ENCODE results near the gene ASCL3. TPM values are rescaled to one million over a fixed set of nuclear protein-coding genes. Genes with fewer than 3 reads are reported as not detected.
"Not testable (repeated sequence)": the region's sequence is repeated elsewhere in the genome, so short reads cannot be mapped to it uniquely, and the experiment has no call there.

ASCL3 gene, protein sequence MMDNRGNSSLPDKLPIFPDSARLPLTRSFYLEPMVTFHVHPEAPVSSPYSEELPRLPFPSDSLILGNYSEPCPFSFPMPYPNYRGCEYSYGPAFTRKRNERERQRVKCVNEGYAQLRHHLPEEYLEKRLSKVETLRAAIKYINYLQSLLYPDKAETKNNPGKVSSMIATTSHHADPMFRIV
- total RNA-seq, result not detected

DNA sequence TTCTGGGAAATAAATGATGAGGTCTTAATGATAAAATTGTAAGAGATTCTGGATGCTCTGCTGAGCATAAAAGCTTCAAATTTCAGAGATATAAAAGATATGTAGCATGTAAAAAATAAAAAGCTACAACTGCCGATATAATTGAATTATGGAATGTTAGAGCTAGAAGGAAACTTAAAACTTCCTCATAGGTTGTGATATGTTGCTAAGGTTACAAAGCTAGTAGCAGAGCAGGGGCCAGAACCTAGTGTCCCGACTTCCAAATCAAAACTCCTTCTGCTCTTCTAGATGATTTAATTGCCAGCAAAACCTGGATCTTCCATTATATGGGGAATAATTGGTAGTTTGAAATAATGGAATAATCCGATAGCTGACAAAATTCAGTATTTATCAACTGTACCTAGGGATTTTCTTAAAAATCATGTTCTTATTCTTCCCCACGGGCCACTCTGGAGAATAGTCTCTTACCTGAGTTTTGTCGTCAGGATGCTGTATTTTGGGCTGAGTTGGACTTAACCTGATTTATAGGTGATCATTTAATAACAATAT, at the start of gene ASCL3:
Gene ASCL3, minus strand, starts transcription at position 499 of the 549 bp plus-strand sequence. CDS start 4,855 bp downstream, outside the sequence.
- H3K4me3 ChIP-seq, result no peak within 1 kb of the TSS
- H3K27ac ChIP-seq, result no peak within 1 kb of the TSS
- TF ChIP-seq POLR2A (IDR thresholded peaks at IDR 0.05), result no peak
- TF ChIP-seq EP300 (IDR thresholded peaks at IDR 0.05), result no peak
- TF ChIP-seq, protein P1, sequence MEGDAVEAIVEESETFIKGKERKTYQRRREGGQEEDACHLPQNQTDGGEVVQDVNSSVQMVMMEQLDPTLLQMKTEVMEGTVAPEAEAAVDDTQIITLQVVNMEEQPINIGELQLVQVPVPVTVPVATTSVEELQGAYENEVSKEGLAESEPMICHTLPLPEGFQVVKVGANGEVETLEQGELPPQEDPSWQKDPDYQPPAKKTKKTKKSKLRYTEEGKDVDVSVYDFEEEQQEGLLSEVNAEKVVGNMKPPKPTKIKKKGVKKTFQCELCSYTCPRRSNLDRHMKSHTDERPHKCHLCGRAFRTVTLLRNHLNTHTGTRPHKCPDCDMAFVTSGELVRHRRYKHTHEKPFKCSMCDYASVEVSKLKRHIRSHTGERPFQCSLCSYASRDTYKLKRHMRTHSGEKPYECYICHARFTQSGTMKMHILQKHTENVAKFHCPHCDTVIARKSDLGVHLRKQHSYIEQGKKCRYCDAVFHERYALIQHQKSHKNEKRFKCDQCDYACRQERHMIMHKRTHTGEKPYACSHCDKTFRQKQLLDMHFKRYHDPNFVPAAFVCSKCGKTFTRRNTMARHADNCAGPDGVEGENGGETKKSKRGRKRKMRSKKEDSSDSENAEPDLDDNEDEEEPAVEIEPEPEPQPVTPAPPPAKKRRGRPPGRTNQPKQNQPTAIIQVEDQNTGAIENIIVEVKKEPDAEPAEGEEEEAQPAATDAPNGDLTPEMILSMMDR (IDR thresholded peaks at IDR 0.05), result no peak
- no peak for TF ChIP-seq POLR2AphosphoS5 (IDR thresholded peaks at IDR 0.05)
- no peak for DNase-seq (ENCODE audit: low spot score in 2 of 2)
- H3K27me3 ChIP-seq, result no peaks in the 10 kb centered on the region
- peaks cover 7% of the 10 kb centered on the region for H3K36me3 ChIP-seq
- H3K4me1 ChIP-seq, result no peaks in the 10 kb centered on the region
- H3K9me3 ChIP-seq, result no peaks in the 10 kb centered on the region
- WGBS, result 69% methylated on average over 5 of the region's 5 CpGs

DNA sequence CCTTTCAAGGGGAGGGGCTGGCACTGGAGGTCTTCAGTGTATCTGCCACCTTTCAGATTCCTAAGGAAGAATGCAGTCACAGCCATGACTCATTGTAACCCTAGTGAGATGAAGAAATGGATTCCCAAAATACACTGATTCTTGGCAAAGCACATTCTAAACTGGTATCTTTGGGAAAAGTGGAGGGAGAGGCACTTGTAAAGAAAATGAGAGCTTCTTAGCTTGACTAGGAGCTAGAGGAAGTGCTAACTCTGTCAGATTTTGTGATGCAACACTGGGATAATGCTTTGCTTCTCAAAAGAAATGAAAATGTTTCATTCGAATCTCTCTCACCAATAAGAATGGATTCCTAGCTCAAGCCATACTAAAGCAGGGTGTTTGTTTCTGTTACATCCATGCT, 46.6 kb upstream of the ASCL3 start:
- H3K36me3 ChIP-seq, result no peaks in the 10 kb centered on the region
- no peaks in the 10 kb centered on the region for H3K9me3 ChIP-seq
- no peak overlapping the region for H3K27ac ChIP-seq
- no peaks in the 10 kb centered on the region for H3K4me1 ChIP-seq
- H3K27me3 ChIP-seq, result no peaks in the 10 kb centered on the region
- no peak for DNase-seq (ENCODE audit: low spot score in 2 of 2)
- 76% methylated on average over 1 of the region's 1 CpG for WGBS
- no peak overlapping the region for H3K4me3 ChIP-seq
- TF ChIP-seq, protein P1 (IDR thresholded peaks at IDR 0.05), result no peak
- TF ChIP-seq POLR2AphosphoS5 (IDR thresholded peaks at IDR 0.05) (no peak), EP300 (IDR thresholded peaks at IDR 0.05) (no peak), POLR2A (IDR thresholded peaks at IDR 0.05) (no peak)

DNA sequence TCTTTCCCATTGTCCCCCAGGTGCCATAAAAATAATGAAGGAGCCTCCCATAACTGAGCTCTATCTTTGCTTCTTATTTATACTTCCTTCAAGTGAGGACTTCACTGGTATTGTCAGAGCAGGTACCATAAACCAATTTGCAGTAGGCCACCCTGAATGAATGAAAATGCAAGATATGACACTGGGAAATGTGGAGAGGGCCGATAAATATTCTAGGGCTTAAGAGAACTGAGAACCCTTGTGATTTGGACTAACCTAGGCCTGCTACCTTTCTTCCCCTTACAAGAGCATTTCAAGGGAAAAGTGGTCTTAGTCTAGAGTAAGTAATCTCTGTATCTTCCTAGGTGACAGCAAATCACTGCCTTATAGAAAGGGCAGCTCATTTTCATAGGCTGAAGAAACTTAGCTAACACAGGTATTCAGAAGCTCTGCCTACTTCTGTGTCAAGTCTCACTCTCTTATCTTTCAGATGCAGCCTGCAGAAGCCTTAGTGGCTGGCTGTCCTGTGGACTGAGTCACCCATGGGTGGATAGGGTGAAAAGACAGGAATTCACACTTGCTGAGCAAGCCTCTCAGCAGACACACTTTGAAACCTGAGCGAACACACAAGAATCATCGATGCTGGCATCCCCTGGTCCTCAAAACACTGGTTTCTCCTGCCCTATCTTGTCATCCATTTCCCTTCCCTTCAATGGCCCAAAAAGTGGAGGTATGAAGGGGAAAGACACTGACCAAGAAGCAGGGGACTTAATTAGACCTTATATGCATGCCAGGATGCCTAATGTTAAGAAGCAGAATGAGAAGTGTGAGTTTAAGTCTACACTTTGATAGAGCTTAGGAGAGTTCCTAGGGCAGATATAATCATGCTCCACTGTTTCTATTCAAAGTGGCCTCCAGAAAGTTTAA, 45.8 kb upstream of the ASCL3 start:
- Histone ChIP-seq H3K4me1 (no peaks in the 10 kb centered on the region), H3K27ac (no peak overlapping the region), H3K9me3 (no peaks in the 10 kb centered on the region), H3K27me3 (no peaks in the 10 kb centered on the region), H3K36me3 (no peaks in the 10 kb centered on the region), H3K4me3 (no peak overlapping the region)
- TF ChIP-seq POLR2AphosphoS5 (IDR thresholded peaks at IDR 0.05) (no peak), EP300 (IDR thresholded peaks at IDR 0.05) (no peak), POLR2A (IDR thresholded peaks at IDR 0.05) (no peak)
- TF ChIP-seq, protein P1 (IDR thresholded peaks at IDR 0.05), result no peak
- DNase-seq (ENCODE audit: low spot score in 2 of 2), result no peak
- 56% methylated on average over 3 of the region's 3 CpGs for WGBS

DNA sequence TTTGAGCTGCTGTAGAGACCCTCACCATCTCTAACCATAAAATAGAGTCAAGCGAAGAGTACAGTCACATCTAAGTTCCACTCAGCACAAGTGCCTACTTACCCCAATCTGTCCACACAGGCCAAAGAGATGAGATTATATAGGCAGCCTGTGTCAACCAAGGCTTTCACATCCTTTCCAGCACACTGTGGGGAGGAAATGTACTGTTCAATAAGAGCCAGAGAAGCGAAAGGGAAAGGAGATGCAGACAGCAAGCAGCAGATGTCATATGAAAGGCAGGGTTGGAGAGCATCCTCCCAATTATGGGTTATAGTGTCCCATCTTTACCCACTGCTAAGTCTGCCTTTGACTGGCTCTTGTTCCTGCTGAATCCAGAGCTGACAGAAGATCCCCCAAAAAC, 44.6 kb upstream of the ASCL3 start:
- H3K4me1 ChIP-seq, result no peaks in the 10 kb centered on the region
- no peak overlapping the region for H3K4me3 ChIP-seq
- H3K9me3 ChIP-seq, result no peaks in the 10 kb centered on the region
- H3K36me3 ChIP-seq, result no peaks in the 10 kb centered on the region
- WGBS, result 85% methylated on average over 2 of the region's 2 CpGs
- no peak overlapping the region for H3K27ac ChIP-seq
- TF ChIP-seq EP300 (IDR thresholded peaks at IDR 0.05) (no peak), POLR2A (IDR thresholded peaks at IDR 0.05) (no peak), POLR2AphosphoS5 (IDR thresholded peaks at IDR 0.05) (no peak)
- TF ChIP-seq, protein P1 (IDR thresholded peaks at IDR 0.05), result no peak
- no peak for DNase-seq (ENCODE audit: low spot score in 2 of 2)
- no peaks in the 10 kb centered on the region for H3K27me3 ChIP-seq

DNA sequence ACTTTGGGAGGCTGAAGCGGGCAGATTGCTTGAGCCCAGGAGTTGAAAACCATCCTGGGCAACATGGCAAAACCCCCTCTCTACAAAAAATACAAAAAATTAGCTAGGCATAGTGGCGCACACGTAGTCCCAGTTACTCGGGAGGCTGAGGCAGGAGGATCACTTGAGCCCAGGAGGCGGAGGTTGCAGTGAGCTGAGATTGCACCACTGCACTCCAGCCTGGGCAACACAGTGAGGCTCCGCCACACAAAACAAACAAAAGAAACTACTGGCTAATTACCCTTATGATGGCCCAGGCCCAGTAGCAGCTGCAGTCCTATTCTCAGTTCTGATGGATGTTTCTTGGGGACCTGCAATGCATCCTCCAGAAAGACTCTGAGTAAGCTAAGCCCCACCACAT, 44.0 kb upstream of the ASCL3 start:
- DNase-seq (ENCODE audit: low spot score in 2 of 2); H3K27ac ChIP-seq; H3K27me3 ChIP-seq; H3K36me3 ChIP-seq; H3K4me1 ChIP-seq; H3K4me3 ChIP-seq; H3K9me3 ChIP-seq: not testable (repeated sequence)
- 96% methylated on average over 6 of the region's 6 CpGs for WGBS
